Fibroblast of skin of right biceps (primary cell): ENCODE measurements around the gene NMRAL1.

Experiments used
- DNase-seq: peaks from one replicate; pipeline ENCODE4 v3.0.0-alpha.2; 2013

NMRAL1 gene

DNA sequence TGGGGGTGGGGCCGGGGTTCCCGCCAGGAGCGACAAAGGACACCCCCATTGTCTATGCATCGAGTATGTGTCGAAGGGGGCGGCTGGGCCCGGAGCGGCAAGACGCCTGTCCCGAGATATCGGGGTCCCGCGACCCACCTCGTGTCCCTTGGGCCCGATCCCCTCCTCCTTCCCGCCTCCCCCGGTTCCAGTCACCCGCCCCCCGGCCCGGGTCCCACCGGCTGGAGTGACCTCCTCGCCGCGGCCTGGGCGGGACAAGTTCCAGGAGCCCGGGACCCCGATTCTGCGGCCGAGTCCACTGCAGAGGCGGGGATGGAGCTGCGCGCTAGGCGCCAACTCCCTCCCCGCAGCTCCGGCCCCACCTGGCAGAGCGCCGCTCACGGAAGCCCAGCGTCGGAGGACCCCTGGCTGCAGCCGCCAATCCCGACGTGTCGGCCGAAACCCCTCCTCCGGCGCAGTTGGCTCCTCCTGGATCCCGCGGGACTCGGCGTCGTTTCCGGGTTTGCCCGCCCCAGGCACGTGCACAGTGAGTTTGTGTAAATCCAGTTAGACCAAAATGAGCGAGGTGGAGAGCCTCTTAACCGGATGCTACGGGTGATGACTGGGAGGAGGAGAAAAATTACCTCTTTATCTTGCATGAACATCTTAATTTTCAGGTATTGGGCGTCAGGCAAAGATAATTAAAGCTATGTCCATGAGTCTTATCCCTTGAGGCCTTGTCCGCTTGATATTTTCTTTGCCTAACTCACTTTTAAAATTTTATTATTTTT, at the start of gene NMRAL1:
TSS of gene NMRAL1 (minus strand) at position 434 of the 770 bp plus-strand sequence. CDS start 493 bp downstream, outside the sequence.
- DNase-seq: peak; percentile 94

DNA sequence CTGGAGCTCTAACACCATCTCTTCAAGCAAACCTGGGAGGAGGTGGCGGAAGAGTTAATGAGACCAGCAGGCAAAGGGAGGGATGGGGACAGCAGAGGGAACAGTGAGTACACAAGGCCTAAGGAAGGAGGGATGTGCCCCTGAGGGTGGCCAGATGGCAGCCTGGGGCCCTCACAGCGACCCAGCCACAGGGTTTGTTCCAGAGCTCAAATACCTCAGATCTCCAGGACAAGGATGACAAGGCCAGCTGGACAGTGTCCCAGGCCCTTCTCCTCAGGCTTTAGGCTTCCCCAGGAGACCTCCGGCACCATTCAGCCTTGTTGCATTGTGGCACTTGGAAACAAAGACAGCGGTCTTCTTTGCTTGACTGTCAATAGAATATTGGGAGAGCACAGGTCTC, 49.3 kb upstream of the NMRAL1 start:
- DNase-seq: no peak

DNA sequence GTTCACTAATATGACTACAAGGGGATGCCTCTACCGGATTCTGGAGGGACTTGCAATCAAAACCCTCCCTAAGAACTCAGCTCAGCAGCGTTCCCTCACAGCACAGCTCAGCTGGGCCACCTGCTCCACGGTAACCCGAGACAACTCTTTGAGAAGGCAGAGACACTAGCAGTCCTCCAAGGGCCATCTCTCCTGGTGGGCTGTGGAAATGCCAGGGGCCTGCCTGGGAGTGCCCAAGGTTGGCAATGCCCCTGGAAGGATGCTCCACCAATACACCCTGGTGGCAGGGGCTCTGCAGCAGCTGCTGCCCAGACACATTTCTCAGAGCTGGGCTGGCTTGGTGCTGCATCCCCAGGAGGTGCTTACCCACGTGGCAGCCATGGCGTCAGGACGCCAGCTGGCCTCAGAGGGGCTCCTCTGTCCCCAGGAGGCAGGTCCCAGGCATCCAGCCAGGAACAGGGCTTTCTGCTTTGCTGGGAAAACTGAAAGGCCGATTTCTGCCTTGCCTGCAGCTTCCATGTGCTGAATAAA, 47.7 kb upstream of the NMRAL1 start:
- peak; percentile 24 for DNase-seq

DNA sequence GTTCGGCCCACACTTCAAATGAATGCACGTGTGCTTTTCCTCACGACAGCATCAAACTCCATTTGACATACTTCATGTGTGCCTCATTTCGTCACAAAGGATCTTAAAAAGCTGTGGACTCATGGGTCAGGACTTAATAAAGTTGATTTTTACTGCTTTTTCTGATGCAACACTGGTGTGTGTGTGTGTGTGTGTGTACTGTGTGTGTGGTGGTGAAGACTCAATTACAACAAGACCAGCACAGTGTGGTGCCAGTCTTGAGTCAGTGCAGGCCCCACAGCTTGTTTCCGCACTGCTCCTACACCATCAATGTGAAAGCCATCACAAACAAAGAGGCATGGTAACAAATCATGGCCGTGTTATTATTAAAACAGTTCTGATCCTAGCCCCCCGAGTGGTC, 46.5 kb upstream of the NMRAL1 start:
- no peak for DNase-seq

DNA sequence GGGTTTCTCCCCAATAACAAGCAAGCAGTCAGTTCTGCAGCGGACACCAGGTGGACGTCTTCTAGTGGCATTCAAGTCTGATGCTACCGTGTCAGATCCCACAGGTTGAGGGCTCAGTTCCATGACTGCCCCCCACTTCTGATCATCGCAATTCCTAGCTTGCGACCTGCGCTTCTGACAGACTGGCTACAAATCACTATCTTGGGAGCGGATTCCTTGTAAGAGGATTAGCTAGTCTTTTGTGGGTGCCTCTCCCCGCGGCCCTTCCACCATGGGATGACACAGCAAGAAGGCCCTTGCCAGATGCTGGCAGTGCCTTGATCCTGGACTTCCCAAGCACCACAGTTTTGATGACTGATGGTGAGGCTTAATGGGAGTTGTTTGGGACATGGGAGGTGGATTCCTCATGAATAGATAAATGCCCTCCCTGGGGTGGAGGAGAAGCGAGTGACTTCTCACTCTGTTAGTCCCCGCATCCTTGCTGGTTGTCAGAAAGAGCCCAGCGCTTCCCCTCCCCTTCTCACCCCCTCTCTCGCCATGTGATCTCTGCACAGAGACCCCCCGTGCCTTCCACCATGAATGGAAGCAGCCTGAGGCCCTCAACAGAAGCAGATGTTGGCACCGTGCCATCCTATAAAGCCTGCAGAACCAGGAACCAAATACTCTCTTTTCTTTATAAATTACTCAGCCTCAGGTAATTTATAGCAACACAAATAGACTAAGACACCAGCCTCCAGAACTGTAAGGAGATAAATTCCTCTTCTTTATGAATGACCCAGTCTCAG, 45.0 kb upstream of the NMRAL1 start:
- no peak for DNase-seq

DNA sequence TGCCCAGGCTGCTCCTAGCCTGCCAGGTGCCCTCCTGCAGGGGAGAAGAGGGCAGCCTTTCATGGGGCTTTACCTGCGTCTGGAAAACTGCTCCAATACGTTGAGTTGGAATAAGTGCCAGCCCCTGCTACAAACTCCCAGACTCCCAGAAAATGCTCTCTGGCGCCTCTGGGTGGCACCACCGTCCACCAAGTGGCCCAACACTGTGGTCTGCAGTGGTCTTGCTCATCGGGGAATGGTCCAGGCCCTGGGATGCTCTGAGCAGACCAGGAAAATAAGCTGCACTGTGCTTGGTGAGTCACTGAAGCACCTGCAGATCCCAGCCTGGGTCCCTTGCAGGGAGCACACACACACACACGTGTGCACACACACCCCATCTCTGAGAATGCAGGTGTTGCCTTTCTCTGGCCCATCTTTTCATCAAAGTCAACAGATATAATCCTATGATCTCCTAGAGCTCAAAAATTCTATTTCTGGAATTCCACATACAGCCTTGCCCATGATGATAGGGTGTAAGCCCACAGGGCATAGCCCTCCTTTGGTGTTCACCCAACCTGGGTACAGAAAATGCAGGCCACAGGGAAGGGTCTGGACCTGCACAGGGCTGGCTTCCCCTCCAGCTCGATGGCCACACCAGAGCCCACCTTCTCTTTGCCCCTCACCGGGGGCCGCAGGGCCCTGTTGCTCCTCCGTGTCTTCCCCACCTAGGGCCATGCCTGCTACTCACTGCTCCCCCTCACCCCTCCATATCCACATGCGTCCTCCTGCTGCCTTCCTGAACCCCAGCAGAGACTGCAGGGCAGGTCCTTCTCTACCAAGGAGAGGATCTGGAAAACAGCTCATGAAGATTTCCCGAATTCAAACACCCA, 43.6 kb upstream of the NMRAL1 start:
- DNase-seq: no peak

DNA sequence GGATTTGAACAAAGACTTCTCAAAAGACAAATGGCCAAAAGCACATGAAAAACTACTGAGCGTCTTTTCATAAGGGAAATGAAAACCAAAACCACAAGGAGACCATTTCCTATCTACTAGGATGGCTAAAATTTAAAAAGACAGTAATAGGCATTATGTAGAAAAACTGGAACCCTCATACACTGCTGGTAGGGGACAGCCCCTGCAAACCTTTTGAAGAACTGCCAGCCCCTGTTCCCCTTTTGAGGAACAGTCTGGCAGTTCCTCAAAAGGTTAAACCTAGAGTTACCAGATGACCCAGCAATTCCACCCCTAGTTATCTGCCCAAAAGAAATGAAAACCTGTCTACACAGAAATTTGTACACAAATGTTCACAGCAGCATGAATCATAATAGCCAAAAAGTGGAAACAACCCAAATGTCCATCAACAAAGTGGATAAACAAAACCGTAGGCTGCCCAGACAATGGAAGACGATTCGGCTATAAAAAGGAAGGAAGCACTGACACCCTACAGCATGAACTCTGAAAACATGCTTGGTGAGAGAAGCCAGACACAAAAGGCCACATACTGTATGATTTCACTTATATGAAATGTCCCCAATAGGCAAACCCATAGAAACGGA, 41.3 kb upstream of the NMRAL1 start:
- no peak for DNase-seq

DNA sequence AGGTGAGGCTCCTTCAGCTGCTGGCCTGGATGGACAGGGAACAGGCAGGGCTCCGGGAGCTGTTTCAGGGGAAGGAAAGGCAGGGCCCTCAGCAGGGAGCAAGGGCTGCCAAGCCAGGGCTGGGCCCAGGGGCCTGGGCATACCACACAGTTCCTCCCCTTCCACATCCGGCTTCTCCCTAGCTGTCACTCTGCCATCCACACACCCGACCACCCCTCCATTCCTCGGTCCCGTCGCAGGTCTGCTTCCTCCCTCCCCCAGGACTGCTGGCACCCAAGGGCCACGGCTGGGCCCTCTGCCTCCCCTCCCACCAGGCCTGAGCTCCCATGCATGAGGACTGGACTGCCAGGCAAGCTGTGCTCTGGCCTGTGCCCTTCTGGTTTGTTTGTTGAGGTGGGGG, 40.2 kb upstream of the NMRAL1 start:
- no peak for DNase-seq

DNA sequence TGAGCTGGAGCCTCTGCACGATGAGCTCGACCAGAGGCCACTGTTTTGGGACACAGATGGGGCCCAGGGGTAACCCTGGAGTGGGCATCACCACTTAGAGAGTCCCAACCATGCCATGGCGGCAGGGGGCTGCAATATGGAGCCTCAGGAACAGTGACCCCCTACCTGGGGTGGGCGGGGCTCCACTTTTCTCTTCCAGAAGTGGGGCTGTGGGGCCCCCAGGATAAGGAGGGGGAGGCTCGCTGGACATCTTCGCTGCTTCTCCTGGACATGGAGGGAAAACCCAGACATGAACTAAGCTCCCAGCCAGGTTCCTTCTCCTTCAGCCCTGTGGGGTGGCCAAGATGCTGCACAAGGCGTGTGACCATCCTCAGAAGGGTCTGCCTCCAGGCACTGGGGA, 39.5 kb upstream of the NMRAL1 start:
- no peak for DNase-seq

DNA sequence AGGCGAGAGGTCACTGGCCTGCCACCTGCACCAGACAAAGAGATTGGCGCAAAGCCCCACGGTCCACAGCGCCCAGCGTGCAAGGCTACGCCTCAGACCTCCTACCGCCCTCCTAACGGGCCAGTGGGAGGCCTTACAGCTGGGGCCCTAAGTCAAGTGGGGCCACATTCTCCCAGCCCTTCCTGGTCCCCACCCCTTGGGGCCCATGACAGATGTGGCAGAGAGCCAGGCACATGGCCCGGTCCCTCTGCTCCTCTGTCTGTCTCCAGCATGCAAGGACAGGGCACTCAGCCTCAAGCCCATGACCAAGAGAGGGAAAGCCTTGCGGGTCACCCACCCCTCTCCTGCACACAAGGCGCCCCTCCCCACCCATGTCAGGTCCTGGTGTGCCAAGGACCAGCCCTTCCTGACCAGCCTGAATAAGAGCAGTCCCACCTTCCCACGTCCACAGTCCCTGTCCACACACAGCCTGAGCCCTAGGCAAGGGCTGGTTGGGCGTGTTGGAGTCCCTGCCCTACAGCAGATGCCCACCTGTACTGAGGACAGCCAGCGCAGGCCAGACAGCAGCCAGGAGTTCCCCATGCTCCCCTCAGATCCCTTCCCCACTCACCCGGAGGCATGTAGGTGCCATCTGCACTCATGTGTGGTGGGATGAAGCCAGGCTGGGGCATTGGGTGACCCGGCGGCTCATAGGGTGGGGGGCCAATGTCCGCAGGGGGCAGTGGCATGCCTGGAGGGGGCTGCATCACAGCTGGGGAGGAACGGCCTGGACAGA, 38.8 kb upstream of the NMRAL1 start:
- no peak for DNase-seq

DNA sequence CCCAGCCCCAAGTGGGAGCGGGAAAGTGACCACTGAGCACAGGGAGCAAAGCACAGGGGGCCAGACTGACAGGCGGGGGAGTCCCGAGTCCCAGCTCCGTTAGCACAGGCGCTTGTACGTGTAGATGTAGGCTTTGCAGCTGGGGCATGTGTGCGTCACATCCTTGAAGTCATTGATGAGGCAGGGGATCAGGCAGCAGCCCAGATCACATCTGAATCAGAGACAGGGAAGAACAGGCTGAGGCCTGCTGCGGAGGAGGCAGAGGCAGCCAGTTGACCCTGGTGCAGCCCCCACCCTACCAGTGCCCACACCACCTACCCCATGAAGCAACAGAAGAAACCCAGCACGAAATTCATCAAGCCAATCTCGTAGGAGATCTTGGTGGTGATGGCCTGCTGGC, 38.0 kb upstream of the NMRAL1 start:
- no peak for DNase-seq

DNA sequence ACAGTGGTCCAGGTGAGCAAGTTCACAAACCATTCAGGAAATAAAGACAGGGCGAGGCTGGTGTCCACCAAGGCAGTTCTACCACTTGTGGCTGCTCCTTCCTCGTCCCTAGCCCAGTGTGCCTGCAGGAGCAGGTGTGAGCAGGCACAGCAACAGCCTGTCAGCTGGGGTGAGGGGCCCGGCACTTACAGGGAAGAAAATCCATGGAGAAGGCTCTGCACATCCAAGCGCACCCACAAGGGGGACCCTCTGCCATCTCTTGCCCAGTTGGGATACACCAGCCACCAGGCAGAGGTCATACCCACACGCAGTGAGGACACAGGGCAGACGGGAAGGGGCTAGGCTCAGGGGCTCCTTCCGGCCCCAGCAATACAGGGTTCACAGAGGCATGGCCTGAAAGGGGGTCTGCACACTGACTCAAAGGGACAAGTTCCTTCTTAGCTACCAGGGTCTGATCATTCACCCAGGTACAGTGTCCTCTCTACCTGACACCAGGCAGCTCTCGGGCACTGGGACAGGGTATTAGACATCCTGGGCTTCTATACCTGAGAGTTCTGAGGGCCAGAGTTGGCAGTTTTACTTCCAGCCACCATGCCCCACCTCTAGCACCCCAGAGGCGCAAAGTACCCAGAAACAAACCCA, 37.1 kb upstream of the NMRAL1 start:
- DNase-seq: peak; percentile 35

DNA sequence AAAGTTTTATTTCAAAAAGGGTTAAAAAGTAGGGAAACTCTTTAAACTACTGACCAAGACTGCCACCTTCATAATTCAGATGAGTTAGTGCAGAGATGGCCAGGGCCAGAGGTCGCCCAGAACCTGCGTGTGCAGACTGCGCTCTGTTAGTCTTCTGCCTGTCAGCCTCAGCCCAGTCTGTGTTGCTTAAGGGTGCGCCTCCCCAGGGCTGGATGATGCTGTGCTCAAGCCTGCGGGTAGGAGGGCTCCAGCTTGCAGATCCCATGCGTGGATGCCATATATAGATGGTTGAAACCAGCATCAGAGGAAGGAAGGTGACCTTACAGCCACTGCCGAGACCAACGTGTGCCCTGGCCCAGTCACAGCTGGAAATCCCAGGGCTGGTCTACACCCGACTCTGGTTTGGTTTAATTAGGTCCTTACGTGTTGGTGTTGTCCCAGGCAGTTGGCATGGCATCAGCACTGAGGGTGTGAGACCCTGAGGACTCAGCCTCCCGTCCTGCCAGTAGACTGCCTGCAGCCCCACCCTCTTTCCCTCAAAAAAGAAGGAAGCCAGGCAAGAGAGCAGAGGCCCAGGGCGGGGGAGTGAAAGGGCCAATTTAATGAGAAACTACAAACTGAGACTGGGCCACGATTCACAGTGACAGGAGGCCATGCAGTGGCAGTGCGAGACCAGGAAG, 36.5 kb upstream of the NMRAL1 start:
- DNase-seq: no peak

DNA sequence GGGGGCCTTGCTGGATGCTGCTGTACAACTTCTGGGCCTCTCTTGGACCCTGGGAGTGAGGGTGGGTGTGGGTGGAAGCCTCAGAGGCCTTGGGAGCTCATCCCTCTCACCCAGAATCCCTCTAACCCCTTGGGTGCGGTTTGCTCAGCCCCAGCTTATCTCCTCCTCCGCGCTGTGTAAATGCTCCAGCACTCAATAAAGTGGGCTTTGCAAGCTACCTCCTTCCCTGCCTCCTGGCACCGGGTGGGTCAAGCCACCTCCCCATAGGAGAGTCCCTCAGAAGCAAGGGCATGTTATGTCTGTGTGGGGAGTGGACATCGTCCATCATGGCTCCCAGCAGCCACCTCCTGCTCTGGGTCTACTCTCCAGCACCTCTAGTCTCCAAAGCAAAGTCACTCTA, 35.7 kb upstream of the NMRAL1 start:
- DNase-seq: no peak

DNA sequence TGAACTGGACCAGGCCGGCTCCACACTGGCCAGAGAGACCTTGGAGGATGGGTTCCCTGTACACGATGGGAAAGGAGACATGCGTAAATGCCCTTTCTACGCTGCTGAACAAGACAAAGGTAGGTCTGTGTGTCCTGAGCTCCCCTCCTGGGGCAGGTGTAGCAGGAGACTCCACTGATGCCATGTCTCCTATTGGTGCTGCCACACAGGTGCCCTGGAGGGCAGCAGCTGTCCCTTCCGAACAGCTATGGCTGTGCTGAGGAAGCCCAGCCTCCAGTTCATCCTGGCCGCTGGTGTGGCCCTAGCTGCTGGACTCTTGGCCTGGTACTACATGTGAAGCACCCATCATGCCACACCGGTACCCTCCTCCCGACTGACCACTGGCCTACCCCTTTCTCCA, 35.0 kb upstream of the NMRAL1 start:
- no peak for DNase-seq

DNA sequence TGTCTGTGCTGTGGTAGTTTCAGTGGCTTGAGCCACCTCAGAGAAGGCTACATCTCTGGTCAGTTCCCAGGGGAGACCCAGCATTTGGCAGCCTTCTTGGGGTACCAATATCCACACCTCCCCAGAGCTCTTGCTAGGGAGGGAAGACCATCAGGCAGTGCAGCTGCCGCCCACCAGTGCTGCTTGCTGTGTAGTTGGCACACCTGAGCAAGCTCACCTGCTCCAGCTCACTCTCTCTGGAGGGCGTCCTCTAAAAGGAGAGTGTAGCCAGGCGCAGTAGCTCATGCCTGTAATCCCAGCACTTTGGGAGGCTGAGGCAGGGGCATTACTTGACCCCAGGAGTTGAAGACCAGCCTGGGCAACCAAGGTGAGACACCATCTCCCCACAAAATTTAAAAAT, 34.4 kb upstream of the NMRAL1 start:
- DNase-seq: no peak

DNA sequence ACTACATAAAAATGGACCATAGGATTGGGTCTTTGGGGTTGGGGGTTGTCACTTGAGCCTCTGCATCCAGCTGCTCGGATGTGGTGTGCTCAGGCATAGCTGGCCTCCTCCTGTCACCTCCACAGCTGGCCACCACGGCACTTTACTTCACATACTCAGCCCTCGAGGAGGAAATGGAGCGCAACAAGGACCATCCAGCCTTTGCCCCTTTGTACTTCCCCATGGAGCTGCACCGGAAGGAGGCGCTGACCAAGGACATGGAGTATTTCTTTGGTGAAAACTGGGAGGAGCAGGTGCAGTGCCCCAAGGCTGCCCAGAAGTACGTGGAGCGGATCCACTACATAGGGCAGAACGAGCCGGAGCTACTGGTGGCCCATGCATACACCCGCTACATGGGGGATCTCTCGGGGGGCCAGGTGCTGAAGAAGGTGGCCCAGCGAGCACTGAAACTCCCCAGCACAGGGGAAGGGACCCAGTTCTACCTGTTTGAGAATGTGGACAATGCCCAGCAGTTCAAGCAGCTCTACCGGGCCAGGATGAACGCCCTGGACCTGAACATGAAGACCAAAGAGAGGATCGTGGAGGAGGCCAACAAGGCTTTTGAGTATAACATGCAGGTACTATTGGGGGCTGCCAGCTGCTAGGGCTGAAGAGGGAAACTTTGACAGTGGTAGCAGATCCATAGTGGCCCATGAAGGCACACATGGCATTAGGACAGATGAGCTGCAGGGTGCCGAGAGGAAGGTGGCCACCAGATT, 33.3 kb upstream of the NMRAL1 start:
- DNase-seq: no peak

DNA sequence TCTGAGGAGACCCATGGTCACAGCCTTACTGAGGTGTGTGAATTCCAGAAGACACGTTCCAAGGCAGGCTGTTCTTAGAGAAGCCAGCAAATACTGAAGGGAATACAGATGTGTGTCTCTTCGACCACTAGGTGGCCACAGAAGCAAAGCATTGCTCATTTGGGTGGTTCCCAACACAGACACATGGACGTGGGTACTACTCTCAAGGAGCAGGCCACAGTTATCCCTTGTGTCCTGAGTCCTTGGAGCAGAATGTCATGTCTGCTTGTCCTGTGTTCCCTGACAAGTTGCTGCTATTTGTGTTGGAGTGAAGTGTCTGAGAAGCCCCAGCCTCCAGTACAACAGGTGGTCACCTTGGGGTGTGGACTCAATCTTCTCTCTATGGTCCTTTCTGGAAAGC, 32.0 kb upstream of the NMRAL1 start:
- DNase-seq: peak; percentile 70

DNA sequence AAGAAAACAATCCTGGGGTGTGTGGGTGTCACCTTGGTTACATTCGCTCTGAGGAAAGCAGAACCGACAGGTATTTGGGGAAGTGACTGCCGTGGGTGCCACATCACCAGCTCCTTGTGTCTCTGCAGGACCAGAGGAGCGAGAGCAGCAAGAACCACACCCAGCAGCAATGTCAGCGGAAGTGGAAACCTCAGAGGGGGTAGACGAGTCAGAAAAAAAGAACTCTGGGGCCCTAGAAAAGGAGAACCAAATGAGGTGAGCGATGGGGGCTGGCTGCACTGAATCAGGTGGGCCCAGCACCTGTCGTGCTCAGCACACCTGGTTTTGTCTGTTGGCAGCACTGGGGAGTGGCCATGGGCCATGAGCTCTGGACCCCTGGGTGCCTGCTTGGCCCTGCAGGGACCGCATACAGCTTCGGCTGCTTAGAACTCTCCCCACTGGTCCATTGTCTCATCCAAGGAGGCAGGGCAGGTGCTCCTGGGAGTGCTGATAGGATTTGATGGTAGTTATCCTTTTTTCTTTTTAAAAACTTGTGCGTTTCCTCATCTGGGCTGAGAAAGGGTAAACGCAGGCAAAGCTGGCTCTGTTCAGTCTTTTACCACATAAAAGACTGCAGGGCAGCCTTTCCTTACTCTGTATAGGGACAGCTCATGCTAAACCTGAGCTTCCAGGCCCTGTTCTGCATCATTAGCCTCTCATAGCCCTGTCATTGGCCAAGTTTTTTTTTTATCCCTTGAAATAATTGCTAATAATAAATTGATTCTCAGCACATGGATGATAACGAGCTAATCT, 31.1 kb upstream of the NMRAL1 start:
- DNase-seq: no peak
